ENCODE measurements around the gene MRPL37. TPM values are rescaled to one million over a fixed set of nuclear protein-coding genes. Genes with fewer than 3 reads are reported as not detected.

MRPL37 gene
- total and polyA plus RNA-seq, 2 of the 8 experiments (the other 6 are each of a cell fraction or from before 2014, with no cell fraction given), result 45.5 to 126 TPM

DNA sequence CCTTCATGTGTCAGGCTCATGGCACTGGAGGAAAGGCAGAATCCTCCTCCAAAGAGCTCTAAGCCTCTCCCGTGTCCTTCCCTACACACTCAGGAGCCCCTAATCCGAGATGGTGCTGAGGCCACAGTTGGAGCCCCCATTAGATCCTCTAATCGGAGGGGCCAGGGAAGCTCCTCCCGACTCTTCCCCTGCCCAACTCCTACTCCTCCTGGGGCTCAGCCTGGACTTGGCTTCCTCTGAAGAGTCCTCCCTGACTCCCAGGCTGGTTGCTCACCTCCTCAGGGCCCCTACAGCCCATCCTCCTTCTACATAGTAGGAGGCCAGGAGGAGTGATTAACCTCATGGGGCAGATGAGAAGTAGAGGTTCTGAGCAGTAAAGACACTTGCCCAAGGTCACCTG lies 25.9 kb upstream of the MRPL37 start:
- Histone ChIP-seq H3K36me3 (ENCODE audit: control insufficient read depth in 2 of 4, insufficient read depth in 4 of 4, low read length in 3 of 4) (no peaks in the 10 kb centered on the region), H2BK20ac (ENCODE audit: low read length) (no peak overlapping the region), H3K79me2 (ENCODE audit: control insufficient read depth in 1 of 2, insufficient read depth in 2 of 2, low read length in 2 of 2) (no peaks in the 10 kb centered on the region), H3K23ac (ENCODE audit: insufficient read length) (no peak overlapping the region), H3K9ac (replicated peaks in 1 of 4; ENCODE audit: extremely low read depth in 1 of 4, low read depth in 3 of 4, low read length in 3 of 4) (no peak overlapping the region), H4K8ac (ENCODE audit: extremely low read depth, insufficient read depth, low read length) (no peak overlapping the region), H3K9me3 (ENCODE audit: insufficient read depth in 2 of 2, low read depth in 1 of 2, low read length in 1 of 2) (no peaks in the 10 kb centered on the region), H2BK5ac (ENCODE audit: low read depth, low read length) (no peak overlapping the region), H3K4ac (replicated peaks; ENCODE audit: insufficient read length, low read depth, low read length) (no peak overlapping the region), H2BK15ac (ENCODE audit: low read length) (no peak overlapping the region), H3K4me2 (ENCODE audit: insufficient read depth in 1 of 2, low read depth in 2 of 2, low read length in 2 of 2) (no peak overlapping the region), H3K14ac (ENCODE audit: insufficient read length) (no peak overlapping the region), H3K23me2 (ENCODE audit: low read depth, low read length) (no peaks in the 10 kb centered on the region), H4K20me1 (replicated peaks in 1 of 2; ENCODE audit: control insufficient read depth in 1 of 2, insufficient read depth in 2 of 2, low read length in 2 of 2) (peaks cover 0 to 3% of the 10 kb centered on the region in 2 experiments), H4K91ac (replicated peaks; ENCODE audit: insufficient read length, low read length) (no peak overlapping the region), H2AK5ac (ENCODE audit: low read depth, low read length) (no peak overlapping the region), H3K18ac (ENCODE audit: extremely low read depth, low read length) (no peak overlapping the region), H2BK12ac (ENCODE audit: low read depth, low read length) (no peak overlapping the region), H3K4me3 (ENCODE audit: extremely low read depth in 1 of 4, insufficient read depth in 2 of 4, low read depth in 3 of 4, low read length in 4 of 4) (no peak overlapping the region), H3K4me1 (replicated peaks in 1 of 4; ENCODE audit: control insufficient read depth in 3 of 4, insufficient read depth in 4 of 4, low read length in 3 of 4) (peaks cover 0 to 7% (median 0%) of the 10 kb centered on the region in 4 experiments; a peak in 1 of 7 replicates), H3K56ac (replicated peaks; ENCODE audit: insufficient read length, low read depth, low read length) (no peak overlapping the region), H4K5ac (ENCODE audit: insufficient read length, low read depth, low read length) (no peak overlapping the region), H3K27ac (ENCODE audit: low read depth, low read length) (no peak overlapping the region), H2BK120ac (replicated peaks; ENCODE audit: low read depth, low read length) (no peak overlapping the region), H3K79me1 (ENCODE audit: low read depth, low read length) (no peaks in the 10 kb centered on the region), H3K27me3 (replicated peaks in 1 of 4; ENCODE audit: control insufficient read depth in 3 of 4, extremely low read depth in 1 of 4, insufficient read depth in 3 of 4, low read length in 3 of 4) (no peaks in the 10 kb centered on the region), H2AFZ (ENCODE audit: low read length) (no peak overlapping the region)
- POLR2A ChIA-PET (ENCODE audit: partially characterized antibody), result interaction anchor here (1.3 kb wide), 2 partner anchors 9 to 12 kb away, joined by 3 read pairs; no protein-coding TSS in a partner anchor
- TF ChIP-seq MAFK (IDR thresholded peaks at IDR 0.05; ENCODE audit: low read depth, low read length) (no peak), BRCA1 (IDR thresholded peaks at IDR 0.05; ENCODE audit: low read depth, low read length) (no peak), KDM5A (IDR thresholded peaks at IDR 0.05; ENCODE audit: low read length) (no peak), TEAD4 (IDR thresholded peaks at IDR 0.05; ENCODE audit: low read depth, low read length) (no peak)
- CTCF ChIA-PET (ENCODE audit: partially characterized antibody), result interaction anchor here (0.6 to 3.3 kb wide), 9 partner anchors 9 to 622 kb away, joined by 3 to 13 read pairs (median 5); no protein-coding TSS in a partner anchor
- no peak for DNase-seq (ENCODE audit: low read depth in 1 of 2, low spot score in 2 of 2)
- FAIRE-seq, result no peak
- WGBS, 2 experiments (ENCODE audit: extremely low coverage in 1 of 2, insufficient coverage in 1 of 2, insufficient read length in 1 of 2, insufficient replicate concordance in 2 of 2, low coverage in 1 of 2, low lambda C conversion rate in 2 of 2, missing lambda C conversion rate in 1 of 2), result 85% methylated on average over 4 of the region's 4 CpGs; no CpG with 5 or more reads in 1 of the 2 experiments

Data from H1 (cell line).